GM18858 (cell line): ENCODE results near the gene IAPP.
"Not testable (repeated sequence)": the region's sequence is repeated elsewhere in the genome, so short reads cannot be mapped to it uniquely, and the experiment has no call there.

Source experiments
- ATAC-seq: cut with Tn5 transposase; IDR thresholded peaks from one replicate; pipeline ENCODE4 v1.9.1; 2021; ENCODE audit not compliant: unreplicated experiment

The IAPP gene

GRCh38 chr12:21372602-21373001 lies at the start of gene IAPP:
Gene IAPP (plus strand): TSS chr12:21372902. CDS start chr12:21373352, 450 bp downstream.
- ATAC-seq, result no peak

- no peak for ATAC-seq
These were observed 49.0 kb upstream of the IAPP start for GRCh38 chr12:21323736-21324135.

GRCh38 chr12:21324551-21324950 lies 48.2 kb upstream of the IAPP start:
- no peak for ATAC-seq

- no peak for ATAC-seq
These were observed 44.1 kb upstream of the IAPP start for GRCh38 chr12:21328578-21328977.

GRCh38 chr12:21330682-21331253 lies 41.9 kb upstream of the IAPP start:
- ATAC-seq, result no peak

GRCh38 chr12:21334771-21335325 lies 37.9 kb upstream of the IAPP start, which contains the start of gene SLCO1A2:
Gene SLCO1A2 (minus strand): TSS chr12:21334917. CDS start chr12:21334647, 270 bp downstream.
- ATAC-seq, result no peak

- no peak for ATAC-seq
These were observed 36.0 kb upstream of the IAPP start for GRCh38 chr12:21336656-21337055.

GRCh38 chr12:21337453-21337852 lies 35.2 kb upstream of the IAPP start:
- no peak for ATAC-seq

GRCh38 chr12:21337959-21338744 lies 34.5 kb upstream of the IAPP start:
- no peak for ATAC-seq

GRCh38 chr12:21339921-21340320 lies 32.8 kb upstream of the IAPP start:
- ATAC-seq, result no peak

- no peak for ATAC-seq
These were observed 32.3 kb upstream of the IAPP start for GRCh38 chr12:21340403-21340802.

GRCh38 chr12:21341769-21342168 lies 30.9 kb upstream of the IAPP start:
- ATAC-seq, result no peak

- ATAC-seq, result no peak
These were observed 29.1 kb upstream of the IAPP start for GRCh38 chr12:21343636-21344035.

- no peak for ATAC-seq
These were observed 26.0 kb upstream of the IAPP start for GRCh38 chr12:21346542-21347205.

GRCh38 chr12:21350975-21351374 lies 21.7 kb upstream of the IAPP start:
- no peak for ATAC-seq

GRCh38 chr12:21353487-21353886 lies 19.2 kb upstream of the IAPP start:
- no peak for ATAC-seq

GRCh38 chr12:21353948-21354347 lies 18.8 kb upstream of the IAPP start:
- ATAC-seq, result no peak

GRCh38 chr12:21354641-21355040 lies 18.1 kb upstream of the IAPP start:
- ATAC-seq, result no peak

GRCh38 chr12:21360632-21361031 lies 12.1 kb upstream of the IAPP start:
- not testable (repeated sequence) for ATAC-seq

GRCh38 chr12:21369141-21369980 lies 3.3 kb upstream of the IAPP start:
- no peak for ATAC-seq
